DND-41 (cell line): ENCODE data around the gene WEE1.

Experiments
- CTCF ChIP-seq: IDR thresholded peaks from 2 replicates; pipeline ENCODE4 v1.5.1; 2012; ENCODE audit warnings: borderline replicate concordance, low read length, moderate library complexity, mild to moderate bottlenecking; ENCODE audit not compliant: poor library complexity, severe bottlenecking; ENCODE audit errors: extremely low read depth
- EZH2 ChIP-seq: IDR thresholded peaks from 3 replicates; pipeline ENCODE4 v1.6.1; 2012; ENCODE audit warnings: borderline replicate concordance, low read depth, mild to moderate bottlenecking, moderate library complexity, low read length, inconsistent platforms; ENCODE audit not compliant: severe bottlenecking

DNA sequence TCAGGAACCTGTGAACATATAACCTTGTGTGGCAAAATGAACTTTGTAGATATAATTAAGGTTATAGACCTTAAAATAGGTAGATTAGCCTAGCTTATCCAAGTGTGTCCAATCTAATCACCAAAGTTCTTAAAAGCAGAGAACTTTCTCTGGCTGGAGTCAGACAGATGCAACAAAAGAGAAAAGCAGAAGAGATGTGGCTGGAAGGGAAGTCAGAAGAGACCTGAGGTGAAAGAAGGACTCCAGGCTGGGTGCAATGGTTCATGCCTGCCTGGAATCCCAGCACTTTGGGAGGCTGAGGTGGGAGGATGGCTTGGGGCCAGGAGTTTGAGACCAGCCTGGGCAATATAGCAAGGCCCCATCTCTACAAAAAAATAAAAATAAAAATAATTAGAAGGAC lies 51.0 kb downstream of the WEE1 start:
- TF ChIP-seq EZH2 (no peak), CTCF (no peak)
